ENCODE data around the gene TNNC2.
A peak's percentile ranks its signal among the peaks of the same experiment; 100 is the strongest.
"Not testable (repeated sequence)": the region's sequence is repeated elsewhere in the genome, so short reads cannot be mapped to it uniquely, and the experiment has no call there.

The TNNC2 gene

GRCh38 chr20:45827030-45827652 is at the start of gene TNNC2:
TNNC2 (minus strand) TSS chr20:45827312; CDS start chr20:45827248, 64 bp downstream.
- DNase-seq (ENCODE audit: low spot score): no peak

DNA sequence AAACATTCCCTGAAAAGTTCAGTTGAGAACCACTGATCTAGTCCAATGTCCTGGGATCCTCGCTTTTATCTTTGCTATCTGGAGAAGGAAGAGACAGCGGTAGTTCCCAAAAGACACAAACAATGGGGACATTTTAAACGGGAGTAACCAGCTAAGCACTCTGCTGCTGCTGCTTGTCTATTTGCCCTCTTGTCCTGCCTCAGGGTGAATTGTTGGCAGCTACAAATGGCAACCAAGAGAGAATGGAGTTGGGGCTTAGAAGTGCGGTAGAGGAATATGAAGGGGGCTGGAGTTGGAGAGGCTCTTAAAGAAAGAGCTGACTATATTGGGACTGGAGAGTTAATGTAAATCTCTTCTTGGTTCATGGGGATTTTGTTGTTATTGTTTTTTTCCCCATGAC is 47.5 kb upstream of the TNNC2 start:
- no peak for DNase-seq (ENCODE audit: low spot score)

DNA sequence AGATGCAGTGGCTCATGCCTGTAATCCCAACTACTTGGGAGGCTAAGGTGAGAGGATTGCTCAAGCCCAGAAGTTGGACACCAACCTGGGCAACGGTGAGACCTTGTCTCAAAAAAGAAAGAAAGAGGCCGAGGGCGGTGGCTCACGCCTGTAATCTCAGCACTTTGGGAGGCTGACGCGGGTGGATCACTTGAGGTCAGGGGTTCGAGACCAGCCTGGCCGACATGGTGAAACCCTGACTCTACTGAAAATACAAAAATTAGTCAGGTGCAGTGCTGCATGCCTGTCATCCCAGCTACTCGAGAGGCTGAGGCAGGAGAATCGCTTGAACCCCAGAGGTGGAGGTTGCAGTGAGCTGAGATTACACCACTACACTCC is 47.0 kb upstream of the TNNC2 start:
- not testable (repeated sequence) for DNase-seq (ENCODE audit: low spot score)

DNA sequence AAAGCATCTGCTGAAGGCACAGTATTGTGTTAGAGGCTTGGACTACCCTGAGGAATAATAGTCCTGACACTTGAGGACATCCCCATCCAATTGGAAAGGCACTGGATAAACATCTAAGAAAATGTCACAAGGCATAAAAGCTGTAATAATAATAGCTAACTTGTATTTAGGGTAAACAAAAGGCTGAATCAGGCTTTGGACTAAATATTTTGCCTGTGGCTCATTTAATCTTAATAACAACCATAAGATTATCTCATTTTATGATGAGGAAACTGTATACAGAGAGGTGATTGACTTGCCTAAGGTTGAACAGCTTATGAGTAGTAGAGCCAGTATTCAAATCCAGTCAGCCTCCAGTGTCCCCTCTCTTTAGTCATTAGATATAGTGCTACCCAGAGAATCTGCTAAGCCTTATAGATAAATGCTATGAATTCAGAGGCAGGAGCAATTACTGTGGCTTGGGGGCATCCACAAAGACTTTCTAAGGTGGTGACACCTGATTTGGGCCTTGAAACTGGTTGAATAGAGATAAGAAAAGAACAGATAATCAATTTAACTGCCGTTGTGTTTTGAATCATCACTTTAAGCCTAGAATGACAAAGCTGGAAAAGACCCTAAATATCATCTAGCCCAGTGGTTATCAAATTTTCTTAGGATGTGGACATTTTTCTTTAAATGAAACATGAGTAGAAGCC is 46.4 kb upstream of the TNNC2 start:
- DNase-seq (ENCODE audit: low spot score): no peak

- DNase-seq (ENCODE audit: low spot score): no peak
Measured at GRCh38 chr20:45872626-45873025, 45.5 kb upstream of the TNNC2 start.

GRCh38 chr20:45867819-45868176 is 40.7 kb upstream of the TNNC2 start:
- no peak for DNase-seq (ENCODE audit: low spot score)

DNA sequence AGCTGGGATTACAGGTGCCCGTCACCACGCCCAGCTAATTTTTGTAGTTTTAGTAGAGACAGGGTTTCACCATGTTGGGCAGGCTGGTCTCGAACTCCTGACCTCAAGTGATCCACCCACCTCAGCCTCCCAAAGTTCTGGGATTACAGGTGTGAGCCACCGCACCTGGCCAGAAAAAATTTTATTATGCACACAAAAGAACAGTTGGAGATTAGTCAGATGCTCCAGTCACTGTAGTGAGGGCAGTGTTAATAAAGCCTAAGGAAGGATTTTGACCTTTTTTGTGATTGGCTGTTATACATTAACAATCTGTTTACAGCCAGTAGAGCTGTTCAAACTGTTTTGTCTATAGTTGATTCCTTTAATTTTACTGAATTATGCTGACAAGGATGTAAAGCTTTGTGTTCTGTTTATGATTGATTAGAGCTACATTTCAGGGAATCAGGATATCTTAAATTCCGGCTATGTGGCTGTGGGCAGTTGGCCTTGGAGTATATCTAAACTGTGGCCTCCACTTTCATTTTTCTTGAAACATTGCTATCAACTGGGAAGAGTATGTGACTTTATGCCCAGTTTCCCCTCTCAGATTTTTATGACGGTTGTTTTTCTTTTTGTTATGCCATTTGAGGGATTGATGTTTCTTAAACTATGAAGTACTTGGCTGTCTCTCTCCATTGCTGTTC is 40.2 kb upstream of the TNNC2 start:
- DNase-seq (ENCODE audit: low spot score): no peak

- no peak for DNase-seq (ENCODE audit: low spot score)
Measured at GRCh38 chr20:45866454-45866853, 39.3 kb upstream of the TNNC2 start.

GRCh38 chr20:45863543-45864470 is 36.7 kb upstream of the TNNC2 start:
- no peak for DNase-seq (ENCODE audit: low spot score)

DNA sequence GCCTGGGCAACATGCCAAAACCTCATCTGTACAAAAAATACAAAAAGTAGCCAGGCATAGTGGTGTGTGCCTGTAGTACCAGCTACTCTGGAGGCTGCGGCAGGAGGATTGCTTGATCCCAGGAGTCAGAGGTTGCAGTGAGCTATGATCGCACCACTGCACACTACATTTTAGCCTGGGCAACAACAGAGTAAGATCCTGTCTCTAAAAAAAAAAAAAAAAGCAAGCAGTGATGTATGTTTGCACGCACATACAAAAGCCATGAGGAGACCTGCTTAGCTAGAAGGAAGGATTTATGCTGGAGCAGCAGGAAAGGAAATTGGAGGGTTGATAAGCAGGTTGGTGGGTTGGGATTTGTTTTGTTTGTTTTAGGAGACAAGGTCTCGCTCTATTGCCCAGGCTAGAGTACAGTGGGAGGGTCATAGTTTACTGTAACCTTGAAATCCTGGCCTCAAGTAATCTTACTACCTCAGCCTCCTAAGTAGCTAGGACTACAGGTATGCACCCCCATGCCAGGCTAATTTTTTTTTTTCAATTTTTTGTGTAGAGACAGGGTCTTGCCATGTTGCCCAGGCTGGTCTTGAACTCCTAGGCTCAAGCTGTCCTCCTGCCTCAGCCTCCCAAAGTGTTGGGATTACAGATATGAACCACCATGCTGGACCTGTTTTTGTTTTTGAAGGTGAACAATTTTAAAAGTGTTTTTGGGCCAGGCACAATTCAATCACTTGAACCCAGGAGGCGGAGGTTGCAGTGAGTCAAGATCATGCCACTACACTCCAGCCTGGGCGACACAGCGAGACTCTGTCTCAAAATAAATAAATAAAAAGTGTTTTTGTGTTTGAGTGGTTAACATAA is 34.3 kb upstream of the TNNC2 start:
- no peak for DNase-seq (ENCODE audit: low spot score)

DNA sequence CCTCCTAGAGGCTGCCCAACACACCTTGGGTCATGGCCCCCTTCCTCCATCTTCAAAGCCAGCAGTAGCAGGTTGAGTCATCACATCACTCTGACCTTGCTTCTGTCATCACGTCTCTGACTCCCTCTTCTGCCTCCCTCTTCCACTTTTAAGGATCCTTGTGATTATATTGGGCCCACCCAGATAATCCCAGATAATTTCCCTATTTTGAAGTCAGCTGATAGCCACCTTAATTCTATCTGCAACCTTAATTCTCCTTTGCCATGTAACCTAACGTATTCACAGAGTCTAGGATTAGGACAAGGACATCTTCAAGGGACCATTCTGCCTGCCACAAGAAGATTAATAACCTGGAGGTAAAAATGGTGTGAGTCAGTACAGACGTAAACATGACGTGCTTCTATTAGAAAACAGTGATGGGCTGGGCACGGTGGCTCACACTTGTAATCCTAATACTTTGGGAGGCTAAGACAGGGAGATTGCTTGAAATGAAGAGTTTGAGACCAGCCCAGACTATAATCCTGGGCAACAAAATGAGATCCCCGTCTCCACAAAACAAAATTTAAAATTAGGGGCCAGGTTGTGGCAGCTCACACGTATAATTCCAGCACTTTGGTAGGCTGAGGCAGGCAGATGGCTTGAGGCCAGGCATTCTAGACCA is 33.6 kb upstream of the TNNC2 start:
- DNase-seq (ENCODE audit: low spot score): no peak

- DNase-seq (ENCODE audit: low spot score): no peak
Measured at GRCh38 chr20:45859916-45860315, 32.8 kb upstream of the TNNC2 start.

DNA sequence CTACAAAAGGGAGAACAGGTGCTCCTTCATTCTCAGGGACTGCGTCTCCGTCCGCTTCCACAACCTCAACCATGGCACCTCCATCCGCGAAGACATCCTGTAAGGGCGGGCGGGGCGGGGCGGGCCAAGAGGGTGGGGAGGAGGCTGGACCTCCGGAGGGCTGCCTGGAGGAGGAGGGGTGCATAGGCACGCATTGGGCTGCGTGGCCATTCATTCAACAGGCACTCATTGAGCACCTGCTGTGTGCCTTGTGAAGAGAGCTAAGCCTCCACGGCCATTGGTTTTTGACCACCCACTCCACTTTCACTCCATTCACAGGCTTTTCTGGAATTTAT is 30.7 kb upstream of the TNNC2 start:
- peak; percentile 64 for DNase-seq (ENCODE audit: low spot score)

- DNase-seq (ENCODE audit: low spot score): peak; percentile 100
Measured at GRCh38 chr20:45857114-45857881, 30.2 kb upstream of the TNNC2 start, which contains the start of the genes ACOT8 and ZSWIM3. ACOT8 (minus strand) TSS chr20:45857392; CDS start chr20:45857315, 77 bp downstream. ZSWIM3 (plus strand) TSS chr20:45857614; CDS start chr20:45857826, 212 bp downstream.

- DNase-seq (ENCODE audit: low spot score): no peak
Measured at GRCh38 chr20:45853484-45853883, 26.4 kb upstream of the TNNC2 start.

DNA sequence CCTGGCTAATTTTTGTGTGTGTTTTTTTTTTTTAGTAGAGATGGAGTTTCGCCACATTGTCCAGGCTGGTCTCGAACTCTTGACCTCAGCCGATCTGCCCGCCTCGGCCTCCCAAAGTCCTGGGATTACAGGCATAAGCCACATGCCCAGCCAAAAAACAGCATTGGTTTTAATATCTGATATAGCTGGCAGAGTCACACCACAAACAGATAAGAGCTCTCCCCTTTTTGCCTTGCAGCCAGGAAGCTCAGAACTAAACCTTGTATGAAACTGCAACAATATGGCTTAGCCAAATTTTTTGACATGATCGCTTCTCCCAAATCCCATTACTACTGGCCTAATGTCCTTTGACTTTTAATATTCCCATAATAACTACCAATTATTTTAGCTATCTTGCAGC is 25.2 kb upstream of the TNNC2 start:
- no peak for DNase-seq (ENCODE audit: low spot score)

GRCh38 chr20:45851501-45851900 is 24.4 kb upstream of the TNNC2 start:
- DNase-seq (ENCODE audit: low spot score): no peak

GRCh38 chr20:45850926-45851325 is 23.8 kb upstream of the TNNC2 start:
- DNase-seq (ENCODE audit: low spot score): no peak

GRCh38 chr20:45850238-45850637 is 23.1 kb upstream of the TNNC2 start:
- no peak for DNase-seq (ENCODE audit: low spot score)

- no peak for DNase-seq (ENCODE audit: low spot score)
Measured at GRCh38 chr20:45848969-45849582, 22.0 kb upstream of the TNNC2 start.

Measured in HuH-7 (cell line).